Measurements from ENCODE around the gene RASEF. TPM values are rescaled to one million over a fixed set of nuclear protein-coding genes. Genes with fewer than 3 reads are reported as not detected.

RASEF gene
- polyA plus RNA-seq, 2 of the 4 experiments (the other 2 are of a cell fraction): 5.1 to 8.8 TPM

DNA sequence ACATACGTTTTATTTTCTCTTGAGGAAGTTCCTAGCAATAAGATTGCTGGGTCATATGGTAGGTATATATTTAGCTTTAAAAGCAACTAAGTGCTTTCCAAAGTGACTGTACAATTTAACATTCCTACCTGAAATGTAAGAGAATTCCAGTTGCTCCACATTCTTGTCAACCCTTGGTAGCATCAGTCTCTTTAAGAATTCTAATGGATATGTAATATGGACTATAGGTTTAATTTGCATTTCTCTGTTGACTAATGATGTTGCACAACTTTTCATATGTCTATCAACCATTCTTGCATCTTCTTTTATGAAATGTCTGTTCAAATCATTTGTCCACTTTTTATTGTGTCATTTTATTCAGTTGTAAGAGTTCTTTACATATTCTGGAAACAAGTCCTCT is 6.7 kb upstream of the RASEF start (continued):
- TF ChIP-seq SMC3 (IDR thresholded peaks at IDR 0.05) (no peak), NR3C1 (IDR thresholded peaks at IDR 0.05) (no peak), PHF8 (IDR thresholded peaks at IDR 0.05; ENCODE audit: borderline replicate concordance, low read depth) (no peak), FOSB (CRISPR knock-in tag; IDR thresholded peaks at IDR 0.05) (no peak), RNF2 (IDR thresholded peaks at IDR 0.05; ENCODE audit: borderline replicate concordance, low read depth) (no peak)
- TF ChIP-seq, protein P1, sequence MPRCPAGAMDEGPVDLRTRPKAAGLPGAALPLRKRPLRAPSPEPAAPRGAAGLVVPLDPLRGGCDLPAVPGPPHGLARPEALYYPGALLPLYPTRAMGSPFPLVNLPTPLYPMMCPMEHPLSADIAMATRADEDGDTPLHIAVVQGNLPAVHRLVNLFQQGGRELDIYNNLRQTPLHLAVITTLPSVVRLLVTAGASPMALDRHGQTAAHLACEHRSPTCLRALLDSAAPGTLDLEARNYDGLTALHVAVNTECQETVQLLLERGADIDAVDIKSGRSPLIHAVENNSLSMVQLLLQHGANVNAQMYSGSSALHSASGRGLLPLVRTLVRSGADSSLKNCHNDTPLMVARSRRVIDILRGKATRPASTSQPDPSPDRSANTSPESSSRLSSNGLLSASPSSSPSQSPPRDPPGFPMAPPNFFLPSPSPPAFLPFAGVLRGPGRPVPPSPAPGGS (IDR thresholded peaks at IDR 0.05): no peak
- TF ChIP-seq, protein P2, sequence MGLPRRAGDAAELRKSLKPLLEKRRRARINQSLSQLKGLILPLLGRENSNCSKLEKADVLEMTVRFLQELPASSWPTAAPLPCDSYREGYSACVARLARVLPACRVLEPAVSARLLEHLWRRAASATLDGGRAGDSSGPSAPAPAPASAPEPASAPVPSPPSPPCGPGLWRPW (IDR thresholded peaks at IDR 0.05): no peak

- POLR2A ChIA-PET: no interaction called here
- no peak for FAIRE-seq
- CTCF ChIA-PET: interaction anchor here (0.5 to 1.2 kb wide), 2 partner anchors 10 to 19 kb away, joined by 3 to 4 read pairs; no protein-coding TSS in a partner anchor
Observed at GRCh38 chr9:83068414-83068813, 5.5 kb upstream of the RASEF start.

GRCh38 chr9:83067579-83067978 is 4.6 kb upstream of the RASEF start:
- no peak for DNase-seq (ENCODE audit: low read depth in 1 of 2, low spot score in 1 of 2)
- no peak for ATAC-seq
- no peak for FAIRE-seq
- Histone ChIP-seq H3K4me2 (no peak overlapping the region), H3K4me1 (peaks cover 14% of the 10 kb centered on the region), H3K9me3 (no peaks in the 10 kb centered on the region), H3K4me3 (no peak overlapping the region), H3K27ac (no peak overlapping the region)
- POLR2A ChIA-PET: no interaction called here
- whole genome bisulfite sequencing (ENCODE audit: missing lambda C conversion rate): 80% methylated on average over 2 of the region's 2 CpGs
- TF ChIP-seq FOSB (CRISPR knock-in tag; IDR thresholded peaks at IDR 0.05) (no peak), MAFK (IDR thresholded peaks at IDR 0.05; ENCODE audit: partially characterized antibody) (peak; percentile 95)
- CTCF ChIA-PET: no interaction called here

More at GRCh38 chr9:83068414-83068813, 5.5 kb upstream of the RASEF start:
- no peak for TF ChIP-seq MYC (IDR thresholded peaks at IDR 0.05; ENCODE audit: borderline replicate concordance, low read length)
- TF ChIP-seq KDM5A (IDR thresholded peaks at IDR 0.05): no peak
- TF ChIP-seq TP53 (CRISPR knock-in tag; IDR thresholded peaks at IDR 0.05): no peak
- TF ChIP-seq CBX8 (IDR thresholded peaks at IDR 0.05): no peak
- TF ChIP-seq FOSL2 (IDR thresholded peaks at IDR 0.05): no peak
- no peak for TF ChIP-seq FOSL2 (CRISPR knock-in tag; IDR thresholded peaks at IDR 0.05)
- TF ChIP-seq PBX3 (IDR thresholded peaks at IDR 0.05): no peak
- TF ChIP-seq ZNF302 (CRISPR knock-in tag; IDR thresholded peaks at IDR 0.05): no peak
- TF ChIP-seq FOXS1 (CRISPR knock-in tag; IDR thresholded peaks at IDR 0.05): no peak
- TF ChIP-seq E2F6 (IDR thresholded peaks at IDR 0.05; ENCODE audit: borderline replicate concordance, low read depth): no peak
- no peak overlapping the region for H3K4me3 ChIP-seq
- H3K9me3 ChIP-seq: no peaks in the 10 kb centered on the region
- ATAC-seq: no peak
- H3K4me2 ChIP-seq: no peak overlapping the region
- no peak for DNase-seq (ENCODE audit: low read depth in 1 of 2, low spot score in 1 of 2)
- no peak overlapping the region for H3K27ac ChIP-seq
- peaks cover 14% of the 10 kb centered on the region for H3K4me1 ChIP-seq
- 14% methylated on average over 1 of the region's 1 CpG for WGBS (ENCODE audit: missing lambda C conversion rate)

DNA sequence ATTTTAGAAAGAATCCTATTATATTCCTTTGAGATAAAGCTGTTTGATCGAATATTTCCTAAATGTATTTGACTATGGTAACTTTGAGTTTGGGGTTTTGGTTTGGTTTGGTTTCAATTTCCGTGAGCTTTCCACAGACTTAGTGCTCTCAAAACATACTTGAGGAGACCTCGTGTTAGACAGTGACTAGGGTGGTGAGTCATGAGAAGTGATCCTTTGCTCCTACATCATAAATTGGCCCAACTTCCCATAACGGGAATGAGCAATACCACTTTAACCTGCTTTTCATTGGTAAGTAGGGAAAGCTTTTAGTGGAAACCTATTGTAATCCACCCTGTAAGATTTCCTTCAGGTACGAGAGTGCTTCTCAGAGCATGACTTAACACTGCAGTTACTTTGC is 3.8 kb upstream of the RASEF start:
- peak overlapping the region; percentile 20; the same call in 1 of the 3 replicates for H3K4me2 ChIP-seq
- no peak overlapping the region for H3K27ac ChIP-seq
- no peaks in the 10 kb centered on the region for H3K9me3 ChIP-seq
- FAIRE-seq (no peak), ATAC-seq (no peak), DNase-seq (ENCODE audit: low read depth in 1 of 2, low spot score in 1 of 2) (peak in 1 of 2 experiments; percentile 40)
- no peak for TF ChIP-seq JUN (IDR thresholded peaks at IDR 0.05)
- TF ChIP-seq FOSL2 (IDR thresholded peaks at IDR 0.05): no peak
- peak; percentile 45 for TF ChIP-seq FOSL2 (CRISPR knock-in tag; IDR thresholded peaks at IDR 0.05)
- 48% methylated on average over 5 of the region's 5 CpGs for WGBS (ENCODE audit: missing lambda C conversion rate)
- no peak overlapping the region for H3K4me3 ChIP-seq
- H3K4me1 ChIP-seq: peaks cover 14% of the 10 kb centered on the region
- ChIA-PET POLR2A (no interaction called here), CTCF (no interaction called here)
